ENCODE measurements around the gene SGTA. TPM values are rescaled to one million over a fixed set of nuclear protein-coding genes. Genes with fewer than 3 reads are reported as not detected.
A peak's percentile ranks its signal among the peaks of the same experiment; 100 is the strongest.

The SGTA gene
- total and polyA plus RNA-seq, 5 donors = 53.6 to 86.5 (median 69.6) TPM

- WGBS = 81% methylated on average over 8 of the region's 8 CpGs
- H3K4me1 ChIP-seq (ENCODE audit: control insufficient read depth, insufficient read depth, low read length) = no peaks in the 10 kb centered on the region
- intact Hi-C loops (cut with DNase I) = no loop called here
- no peaks in the 10 kb centered on the region for H3K27me3 ChIP-seq (ENCODE audit: control insufficient read depth, insufficient read depth)
- DNase-seq (no peak), ATAC-seq (no peak)
- H3K9me3 ChIP-seq (ENCODE audit: control insufficient read depth, low read length) = no peaks in the 10 kb centered on the region
- no peak overlapping the region for H3K4me3 ChIP-seq (ENCODE audit: low read length)
- no peak overlapping the region for H3K27ac ChIP-seq (ENCODE audit: low read length)
Measured at GRCh38 chr19:2756477-2756876, 26.6 kb downstream of the SGTA start.

GRCh38 chr19:2755811-2756210, 27.3 kb downstream of the SGTA start:
- Histone ChIP-seq H3K27me3 (ENCODE audit: control insufficient read depth, insufficient read depth) (no peaks in the 10 kb centered on the region), H3K4me3 (ENCODE audit: low read length) (no peak overlapping the region), H3K9me3 (ENCODE audit: control insufficient read depth, low read length) (no peaks in the 10 kb centered on the region), H3K4me1 (ENCODE audit: control insufficient read depth, insufficient read depth, low read length) (no peaks in the 10 kb centered on the region), H3K27ac (ENCODE audit: low read length) (no peak overlapping the region)
- 92% methylated on average over 16 of the region's 16 CpGs for WGBS
- ATAC-seq (no peak), DNase-seq (no peak)
- intact Hi-C loops (cut with DNase I) = no loop called here

- no peak for ATAC-seq
Measured at GRCh38 chr19:2755448-2755705, 27.7 kb downstream of the SGTA start.

GRCh38 chr19:2754659-2755447, 28.2 kb downstream of the SGTA start:
- no peaks in the 10 kb centered on the region for H3K27me3 ChIP-seq (ENCODE audit: control insufficient read depth, insufficient read depth)
- H3K27ac ChIP-seq (ENCODE audit: low read length) = no peak overlapping the region
- DNase-seq (no peak), ATAC-seq (peak in 1 of 2 donors; percentile 10)
- intact Hi-C loops (cut with DNase I) = loop anchor here in 2 of 4 donors (5.0 kb wide), 1 partner anchor 108 kb away; no protein-coding TSS in a partner anchor
- 92% methylated on average over 43 of the region's 43 CpGs for WGBS
- no peaks in the 10 kb centered on the region for H3K9me3 ChIP-seq (ENCODE audit: control insufficient read depth, low read length)
- H3K4me3 ChIP-seq (ENCODE audit: low read length) = no peak overlapping the region
- no peaks in the 10 kb centered on the region for H3K4me1 ChIP-seq (ENCODE audit: control insufficient read depth, insufficient read depth, low read length)

More at GRCh38 chr19:2755448-2755705, 27.7 kb downstream of the SGTA start:
- H3K4me1 ChIP-seq (ENCODE audit: control insufficient read depth, insufficient read depth, low read length) = no peaks in the 10 kb centered on the region
- no peaks in the 10 kb centered on the region for H3K27me3 ChIP-seq (ENCODE audit: control insufficient read depth, insufficient read depth)
- no peak overlapping the region for H3K27ac ChIP-seq (ENCODE audit: low read length)
- no peaks in the 10 kb centered on the region for H3K9me3 ChIP-seq (ENCODE audit: control insufficient read depth, low read length)
- H3K4me3 ChIP-seq (ENCODE audit: low read length) = no peak overlapping the region
- 93% methylated on average over 16 of the region's 16 CpGs for WGBS
- intact Hi-C loops (cut with DNase I) = no loop called here
- DNase-seq = peak in 1 of 3 donors; percentile 38

DNA sequence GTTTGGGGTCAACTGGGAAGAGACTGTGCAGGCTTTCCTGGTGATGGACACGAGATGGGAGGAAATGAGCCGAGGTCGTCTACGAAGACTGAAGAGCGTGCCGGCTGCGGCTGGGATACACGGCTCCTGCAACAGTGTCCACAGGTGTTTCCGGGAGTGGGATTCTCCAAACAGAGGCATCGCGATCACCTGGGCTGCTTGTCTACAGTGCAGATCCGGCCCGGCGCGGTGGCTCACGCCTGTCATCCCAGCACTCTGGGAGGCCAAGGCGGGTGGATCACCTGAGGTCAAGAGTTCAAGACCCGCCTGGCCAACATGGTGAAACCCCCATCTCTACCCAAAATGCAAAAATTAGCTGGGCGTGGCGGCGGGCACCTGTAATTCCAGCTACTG, 31.6 kb downstream of the SGTA start:
- WGBS = 87% methylated on average over 21 of the region's 21 CpGs

DNA sequence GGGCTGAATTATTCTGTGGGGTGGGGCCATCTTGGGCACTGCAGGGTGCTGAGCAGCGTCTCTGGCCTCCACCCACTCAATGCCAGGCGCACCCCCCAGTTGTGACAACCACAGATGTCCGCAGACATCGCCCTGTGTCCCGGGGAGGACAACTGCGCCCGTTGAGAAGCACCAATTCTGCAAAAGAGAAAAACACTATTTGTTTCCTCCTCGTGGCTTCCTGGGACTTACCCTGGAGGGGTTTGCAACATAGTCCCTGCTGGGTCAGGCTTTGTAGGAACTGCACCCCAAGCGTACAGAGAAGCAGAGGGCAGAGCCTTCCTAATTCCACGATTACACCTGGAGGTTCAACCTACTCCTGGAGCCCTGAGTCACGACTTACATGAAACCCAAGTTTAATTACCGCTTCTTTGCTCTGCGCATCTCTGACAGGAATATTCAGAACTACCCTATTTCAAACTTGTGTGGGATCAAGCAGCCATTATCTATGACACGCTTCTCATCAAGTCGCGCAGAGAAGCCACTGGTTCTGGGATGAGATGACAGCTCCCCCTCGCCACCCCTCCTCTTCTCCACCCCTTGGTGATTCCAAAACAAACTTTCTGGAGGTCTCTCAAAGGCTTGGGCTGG, 32.1 kb downstream of the SGTA start:
- H3K4me1 ChIP-seq (ENCODE audit: control insufficient read depth, insufficient read depth, low read length) = no peaks in the 10 kb centered on the region
- H3K9me3 ChIP-seq (ENCODE audit: control insufficient read depth, low read length) = no peaks in the 10 kb centered on the region
- no peaks in the 10 kb centered on the region for H3K27me3 ChIP-seq (ENCODE audit: control insufficient read depth, insufficient read depth)
- ATAC-seq (no peak), DNase-seq (no peak)
- no peak overlapping the region for H3K27ac ChIP-seq (ENCODE audit: low read length)
- intact Hi-C loops (cut with DNase I) = loop anchor here in 3 of 4 donors (2.0 to 5.0 kb wide), 2 partner anchors 102 to 104 kb away; no protein-coding TSS in a partner anchor
- WGBS = 72% methylated on average over 17 of the region's 17 CpGs
- H3K4me3 ChIP-seq (ENCODE audit: low read length) = no peak overlapping the region

More for the DNA sequence above, 31.6 kb downstream of the SGTA start:
- ATAC-seq = no peak
- Histone ChIP-seq H3K27me3 (ENCODE audit: control insufficient read depth, insufficient read depth) (no peaks in the 10 kb centered on the region), H3K4me1 (ENCODE audit: control insufficient read depth, insufficient read depth, low read length) (no peaks in the 10 kb centered on the region), H3K27ac (ENCODE audit: low read length) (no peak overlapping the region), H3K4me3 (ENCODE audit: low read length) (no peak overlapping the region), H3K9me3 (ENCODE audit: control insufficient read depth, low read length) (no peaks in the 10 kb centered on the region)
- DNase-seq = peak in 1 of 3 donors; percentile 44
- intact Hi-C loops (cut with DNase I) = loop anchor here in 3 of 4 donors (2.0 to 5.0 kb wide), 2 partner anchors 103 to 104 kb away; no protein-coding TSS in a partner anchor

GRCh38 chr19:2747349-2747748, 35.7 kb downstream of the SGTA start:
- Histone ChIP-seq H3K27ac (ENCODE audit: low read length) (no peak overlapping the region), H3K9me3 (ENCODE audit: control insufficient read depth, low read length) (no peaks in the 10 kb centered on the region), H3K4me3 (ENCODE audit: low read length) (no peak overlapping the region), H3K27me3 (ENCODE audit: control insufficient read depth, insufficient read depth) (no peaks in the 10 kb centered on the region), H3K4me1 (ENCODE audit: control insufficient read depth, insufficient read depth, low read length) (no peaks in the 10 kb centered on the region)
- 84% methylated on average over 7 of the region's 7 CpGs for WGBS
- intact Hi-C loops (cut with DNase I) = loop anchor here in 3 of 4 donors (5.0 to 10.0 kb wide), 3 partner anchors 85 to 187 kb away; no protein-coding TSS in a partner anchor
- DNase-seq (no peak), ATAC-seq (no peak)

GRCh38 chr19:2744113-2744512, 39.0 kb downstream of the SGTA start:
- DNase-seq (no peak), ATAC-seq (no peak)
- 32% methylated on average over 4 of the region's 4 CpGs for WGBS
- Histone ChIP-seq H3K27me3 (ENCODE audit: control insufficient read depth, insufficient read depth) (no peaks in the 10 kb centered on the region), H3K4me1 (ENCODE audit: control insufficient read depth, insufficient read depth, low read length) (peaks cover 2% of the 10 kb centered on the region), H3K4me3 (ENCODE audit: low read length) (no peak overlapping the region), H3K9me3 (ENCODE audit: control insufficient read depth, low read length) (no peaks in the 10 kb centered on the region), H3K27ac (ENCODE audit: low read length) (no peak overlapping the region)
- intact Hi-C loops (cut with DNase I) = loop anchor here in 2 of 4 donors (10.0 kb wide), 2 partner anchors 89 to 191 kb away; no protein-coding TSS in a partner anchor

DNA sequence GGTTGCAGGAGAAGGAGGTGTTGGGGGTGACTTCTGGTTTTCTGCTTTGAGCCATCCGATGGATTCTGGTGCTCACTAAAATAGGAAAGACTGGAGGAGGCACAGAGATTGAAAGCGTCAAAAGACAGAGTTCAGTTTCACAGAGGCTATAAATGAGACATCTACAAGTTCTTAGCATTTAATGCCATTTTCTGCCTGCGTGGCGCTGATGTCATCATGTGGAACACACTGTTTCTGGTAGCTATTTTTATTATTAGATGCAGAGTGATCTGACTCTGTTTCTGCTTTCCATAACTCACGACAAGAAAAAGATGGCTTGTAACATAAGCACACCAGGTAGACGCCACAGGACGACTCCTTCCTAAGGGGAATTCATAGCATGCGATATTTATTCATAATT, 40.0 kb downstream of the SGTA start:
- no peak for DNase-seq
- peaks cover 3% of the 10 kb centered on the region for H3K4me1 ChIP-seq (ENCODE audit: control insufficient read depth, insufficient read depth, low read length)
- H3K27ac ChIP-seq (ENCODE audit: low read length) = no peak overlapping the region
- ATAC-seq = no peak
- H3K27me3 ChIP-seq (ENCODE audit: control insufficient read depth, insufficient read depth) = no peaks in the 10 kb centered on the region
- WGBS = 75% methylated on average over 8 of the region's 8 CpGs
- intact Hi-C loops (cut with DNase I) = loop anchor here in 2 of 4 donors (10.0 kb wide), 2 partner anchors 88 to 192 kb away; no protein-coding TSS in a partner anchor
- no peak overlapping the region for H3K4me3 ChIP-seq (ENCODE audit: low read length)
- H3K9me3 ChIP-seq (ENCODE audit: control insufficient read depth, low read length) = no peaks in the 10 kb centered on the region

GRCh38 chr19:2740314-2740656, 42.8 kb downstream of the SGTA start:
- intact Hi-C loops (cut with DNase I) = loop anchor here in 2 of 4 donors (10.0 kb wide), 2 partner anchors 85 to 195 kb away; no protein-coding TSS in a partner anchor
- no peak overlapping the region for H3K27ac ChIP-seq (ENCODE audit: low read length)
- peaks cover 3% of the 10 kb centered on the region for H3K4me1 ChIP-seq (ENCODE audit: control insufficient read depth, insufficient read depth, low read length)
- no peak overlapping the region for H3K4me3 ChIP-seq (ENCODE audit: low read length)
- WGBS = 44% methylated on average over 13 of the region's 13 CpGs
- no peaks in the 10 kb centered on the region for H3K9me3 ChIP-seq (ENCODE audit: control insufficient read depth, low read length)
- no peaks in the 10 kb centered on the region for H3K27me3 ChIP-seq (ENCODE audit: control insufficient read depth, insufficient read depth)
- DNase-seq (no peak), ATAC-seq (no peak)

GRCh38 chr19:2739602-2740313, 43.3 kb downstream of the SGTA start, which contains the start of gene SLC39A3:
SLC39A3 (minus strand) TSS chr19:2740017; CDS start chr19:2737257, 2,760 bp downstream.
- Histone ChIP-seq H3K27ac (ENCODE audit: low read length) (no peak within 1 kb of the TSS), H3K4me3 (ENCODE audit: low read length) (peak within 1 kb of the TSS; percentile 93), H3K9me3 (ENCODE audit: control insufficient read depth, low read length) (no peaks in the 10 kb centered on the region), H3K27me3 (ENCODE audit: control insufficient read depth, insufficient read depth) (no peaks in the 10 kb centered on the region), H3K4me1 (ENCODE audit: control insufficient read depth, insufficient read depth, low read length) (peaks cover 3% of the 10 kb centered on the region)
- DNase-seq = peak; percentile 98 to 99 (median 99)
- intact Hi-C loops (cut with DNase I) = loop anchor here in 2 of 4 donors (10.0 kb wide), 2 partner anchors 85 to 195 kb away; no protein-coding TSS in a partner anchor
- WGBS = under 1% methylated on average over 64 of the region's 64 CpGs
- ATAC-seq = peak; percentile 100
